Thymus (tissue), 2 donors: ENCODE data around the gene VAC14. TPM values are rescaled to one million over a fixed set of nuclear protein-coding genes. Genes with fewer than 3 reads are reported as not detected.

Source experiments
- polyA plus RNA-seq: library from polyadenylated mRNA; stranded (reverse); fragments of 200-250 nt; gene quantifications from one replicate; pipeline ENCODE4 v1.2.3, GENCODE V29; 2013
- total RNA-seq: library from RNA; stranded (reverse); fragments of 120-200 nt; gene quantifications from one replicate; pipeline ENCODE4 v1.2.4, GENCODE V29; 2013
- donor health status: healthy.

The VAC14 gene
- total and polyA plus RNA-seq, 2 donors = 28.7 to 33.1 TPM

Other genes with a start within 250 kb of the VAC14 start
- 10.1 TPM for gene IL34, start 154.6 kb downstream of the VAC14 start, total RNA-seq
- 4.7 TPM for gene IL34, start 154.6 kb downstream of the VAC14 start, polyA plus RNA-seq
- 12.0 TPM for gene MTSS2, start 115.1 kb downstream of the VAC14 start, total RNA-seq
- 36.4 TPM for gene MTSS2, start 115.1 kb downstream of the VAC14 start, polyA plus RNA-seq